ENCODE measurements around the gene CACNA1H.
"Not testable (repeated sequence)": the region's sequence is repeated elsewhere in the genome, so short reads cannot be mapped to it uniquely, and the experiment has no call there.

CACNA1H gene

GRCh38 chr16:1222553-1223354, 69.8 kb downstream of the CACNA1H start:
- DNase-seq (ENCODE audit: low read depth), result no peak
- H3K4me3 ChIP-seq (ENCODE audit: low read depth, low read length), result no peak overlapping the region
- TF ChIP-seq, protein P1, sequence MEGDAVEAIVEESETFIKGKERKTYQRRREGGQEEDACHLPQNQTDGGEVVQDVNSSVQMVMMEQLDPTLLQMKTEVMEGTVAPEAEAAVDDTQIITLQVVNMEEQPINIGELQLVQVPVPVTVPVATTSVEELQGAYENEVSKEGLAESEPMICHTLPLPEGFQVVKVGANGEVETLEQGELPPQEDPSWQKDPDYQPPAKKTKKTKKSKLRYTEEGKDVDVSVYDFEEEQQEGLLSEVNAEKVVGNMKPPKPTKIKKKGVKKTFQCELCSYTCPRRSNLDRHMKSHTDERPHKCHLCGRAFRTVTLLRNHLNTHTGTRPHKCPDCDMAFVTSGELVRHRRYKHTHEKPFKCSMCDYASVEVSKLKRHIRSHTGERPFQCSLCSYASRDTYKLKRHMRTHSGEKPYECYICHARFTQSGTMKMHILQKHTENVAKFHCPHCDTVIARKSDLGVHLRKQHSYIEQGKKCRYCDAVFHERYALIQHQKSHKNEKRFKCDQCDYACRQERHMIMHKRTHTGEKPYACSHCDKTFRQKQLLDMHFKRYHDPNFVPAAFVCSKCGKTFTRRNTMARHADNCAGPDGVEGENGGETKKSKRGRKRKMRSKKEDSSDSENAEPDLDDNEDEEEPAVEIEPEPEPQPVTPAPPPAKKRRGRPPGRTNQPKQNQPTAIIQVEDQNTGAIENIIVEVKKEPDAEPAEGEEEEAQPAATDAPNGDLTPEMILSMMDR (IDR thresholded peaks at IDR 0.05; ENCODE audit: low read depth, low read length), result no peak
- TF ChIP-seq POLR2A (IDR thresholded peaks at IDR 0.05; ENCODE audit: extremely low read depth, insufficient read length), result no peak
- TF ChIP-seq MYC (IDR thresholded peaks at IDR 0.05; ENCODE audit: low read depth, low read length), result no peak
- TF ChIP-seq MAX (IDR thresholded peaks at IDR 0.05; ENCODE audit: low read depth, low read length), result no peak

DNA sequence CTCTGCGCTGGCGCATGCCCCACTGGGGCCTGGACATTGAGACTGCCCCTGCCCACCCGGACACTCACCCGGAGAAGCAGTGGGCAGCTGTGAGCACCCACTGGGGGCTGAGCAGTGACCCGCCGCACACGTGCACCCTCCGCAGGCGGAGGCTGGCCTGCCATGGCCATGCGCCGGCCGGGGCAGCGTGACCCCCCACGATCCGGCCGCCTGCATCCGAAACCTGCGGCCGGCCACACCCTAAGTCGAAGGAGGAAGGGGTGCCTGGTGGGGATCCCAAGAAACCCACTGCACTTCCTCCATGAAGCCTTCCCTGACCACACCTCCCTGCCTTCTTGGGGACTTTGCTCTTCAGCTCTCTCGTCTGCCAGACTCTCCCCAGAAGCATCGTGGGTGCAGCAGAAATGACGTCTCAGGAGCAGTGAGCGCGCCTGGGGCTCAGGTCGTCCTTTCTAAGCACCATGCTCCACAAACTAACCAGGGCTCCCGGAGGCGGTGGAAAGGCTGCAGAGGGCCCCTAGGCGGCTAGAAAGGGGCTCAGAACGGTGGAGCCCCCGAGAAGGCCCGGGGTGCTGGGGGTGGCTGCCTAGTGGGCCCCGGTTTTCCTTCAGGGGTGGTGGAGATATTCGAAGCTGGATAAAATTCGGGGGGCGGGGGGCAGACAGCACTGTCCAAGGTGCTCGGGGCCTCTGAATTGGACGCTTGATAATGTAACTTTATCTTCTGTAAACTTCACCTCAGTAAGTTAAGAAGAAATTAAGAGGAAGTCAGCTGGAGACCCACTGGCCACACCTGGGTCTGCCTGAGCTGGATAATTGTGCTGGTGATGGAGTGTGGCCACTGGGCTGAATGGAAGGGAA, 70.7 kb downstream of the CACNA1H start:
- TF ChIP-seq POLR2A (IDR thresholded peaks at IDR 0.05; ENCODE audit: extremely low read depth, insufficient read length) (no peak), MAX (IDR thresholded peaks at IDR 0.05; ENCODE audit: low read depth, low read length) (no peak), MYC (IDR thresholded peaks at IDR 0.05; ENCODE audit: low read depth, low read length) (no peak)
- DNase-seq (ENCODE audit: low read depth), result no peak
- no peak overlapping the region for H3K4me3 ChIP-seq (ENCODE audit: low read depth, low read length)

DNA sequence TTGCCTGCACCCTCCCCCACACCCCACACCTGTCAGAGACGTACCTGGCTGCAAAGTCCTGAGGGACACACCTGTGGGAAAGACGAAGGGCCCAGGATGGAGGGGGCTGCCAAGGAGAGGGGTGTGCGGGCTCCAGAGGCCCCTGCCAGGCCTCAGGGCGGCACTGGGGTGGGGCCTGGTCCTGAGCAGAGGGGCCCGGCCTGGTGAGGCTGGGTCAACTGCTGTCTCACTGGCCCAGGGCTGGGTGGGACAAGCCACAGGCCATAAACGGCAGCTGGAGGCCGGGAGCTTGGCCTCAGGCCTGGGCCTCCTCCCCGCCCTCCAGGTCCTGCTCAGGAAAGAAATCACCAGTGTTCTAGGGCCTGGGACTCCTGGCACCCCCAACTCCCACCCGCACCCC, 71.7 kb downstream of the CACNA1H start:
- no peak overlapping the region for H3K4me3 ChIP-seq (ENCODE audit: low read depth, low read length)
- TF ChIP-seq POLR2A (IDR thresholded peaks at IDR 0.05; ENCODE audit: extremely low read depth, insufficient read length) (no peak), MAX (IDR thresholded peaks at IDR 0.05; ENCODE audit: low read depth, low read length) (no peak), MYC (IDR thresholded peaks at IDR 0.05; ENCODE audit: low read depth, low read length) (no peak)
- TF ChIP-seq, protein P1 (IDR thresholded peaks at IDR 0.05; ENCODE audit: low read depth, low read length), result no peak
- no peak for DNase-seq (ENCODE audit: low read depth)

DNA sequence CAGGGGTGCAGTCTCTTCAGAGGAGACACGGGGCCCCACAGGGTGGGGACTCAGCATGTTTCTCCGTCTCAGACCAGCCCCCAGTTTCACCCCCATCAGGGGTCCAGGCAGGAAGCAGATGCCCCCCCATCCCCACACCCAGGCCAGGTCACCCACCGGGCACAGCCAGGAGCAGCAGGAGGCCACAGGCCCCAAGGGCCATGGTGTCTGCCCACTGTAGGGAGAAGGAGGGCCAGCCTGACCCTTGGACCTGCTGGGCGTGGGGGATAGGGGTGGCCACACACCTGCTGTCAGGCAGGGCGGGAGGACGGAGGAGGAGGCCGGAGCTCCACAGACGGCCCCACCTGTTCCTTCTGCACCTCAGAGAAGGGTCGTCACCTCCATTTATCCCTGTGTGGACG, 72.1 kb downstream of the CACNA1H start, which contains the start of gene TPSG1:
TPSG1 (minus strand) TSS at position 218 of the 401 bp plus-strand sequence; CDS start at position 202, 16 bp downstream.
- no peak within 1 kb of the TSS for H3K4me3 ChIP-seq (ENCODE audit: low read depth, low read length)
- TF ChIP-seq, protein P1 (IDR thresholded peaks at IDR 0.05; ENCODE audit: low read depth, low read length), result no peak
- TF ChIP-seq POLR2A (IDR thresholded peaks at IDR 0.05; ENCODE audit: extremely low read depth, insufficient read length), result no peak
- TF ChIP-seq MAX (IDR thresholded peaks at IDR 0.05; ENCODE audit: low read depth, low read length), result no peak
- no peak for TF ChIP-seq MYC (IDR thresholded peaks at IDR 0.05; ENCODE audit: low read depth, low read length)
- DNase-seq (ENCODE audit: low read depth), result no peak

GRCh38 chr16:1225728-1226311, 72.9 kb downstream of the CACNA1H start:
- not testable (repeated sequence) for DNase-seq (ENCODE audit: low read depth); H3K4me3 ChIP-seq (ENCODE audit: low read depth, low read length)

DNA sequence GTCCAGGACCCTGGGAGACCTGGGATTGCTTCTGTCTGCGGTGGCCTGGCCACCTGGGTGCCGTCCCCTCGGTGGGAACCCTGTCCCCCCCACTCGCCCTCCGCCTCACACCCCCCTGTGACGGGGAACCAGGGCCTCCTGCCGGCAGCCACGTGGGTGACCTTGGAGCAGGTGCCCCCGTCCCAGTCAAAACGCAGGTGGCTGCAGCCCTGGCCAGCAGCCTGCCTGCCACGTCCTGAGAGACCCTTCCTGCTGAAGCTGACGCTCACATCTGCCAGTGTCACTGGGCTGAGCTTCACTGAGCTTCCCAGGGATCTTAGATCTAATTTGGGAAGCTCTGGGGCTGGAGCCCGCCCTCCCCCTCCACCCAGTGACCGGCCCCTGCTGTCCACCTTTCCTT, 73.8 kb downstream of the CACNA1H start:
- DNase-seq (ENCODE audit: low read depth); H3K4me3 ChIP-seq (ENCODE audit: low read depth, low read length): not testable (repeated sequence)

DNA sequence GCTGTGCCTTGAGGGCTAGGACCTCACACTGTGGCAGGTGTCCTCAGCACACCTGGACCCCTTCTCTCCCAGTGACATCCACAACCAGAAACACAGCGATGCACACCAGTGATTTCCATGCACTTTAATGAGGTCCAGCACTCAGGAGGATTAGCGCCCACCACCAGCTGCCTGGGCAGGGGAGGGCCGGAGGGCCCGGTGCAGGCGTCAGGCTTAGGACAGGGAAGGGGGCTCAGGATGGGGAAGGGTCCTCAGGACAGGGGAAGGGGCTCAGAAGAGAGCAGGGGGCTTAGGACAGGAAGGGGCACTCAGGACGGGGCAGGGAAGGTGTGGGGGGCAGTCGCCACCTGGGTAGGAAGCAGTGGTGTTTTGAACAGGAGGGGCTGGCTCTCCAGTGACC, 75.3 kb downstream of the CACNA1H start:
- not testable (repeated sequence) for H3K4me3 ChIP-seq (ENCODE audit: low read depth, low read length); DNase-seq (ENCODE audit: low read depth)

- DNase-seq (ENCODE audit: low read depth); H3K4me3 ChIP-seq (ENCODE audit: low read depth, low read length): not testable (repeated sequence)
These were observed 76.6 kb downstream of the CACNA1H start for GRCh38 chr16:1229476-1229875.

GRCh38 chr16:1230084-1230470, 77.2 kb downstream of the CACNA1H start, which contains the start of gene TPSB2:
Gene TPSB2, minus strand, starts transcription at chr16:1230184. Its CDS starts 233 bp downstream, at chr16:1229951.
- H3K4me3 ChIP-seq (ENCODE audit: low read depth, low read length); DNase-seq (ENCODE audit: low read depth): not testable (repeated sequence)

DNA sequence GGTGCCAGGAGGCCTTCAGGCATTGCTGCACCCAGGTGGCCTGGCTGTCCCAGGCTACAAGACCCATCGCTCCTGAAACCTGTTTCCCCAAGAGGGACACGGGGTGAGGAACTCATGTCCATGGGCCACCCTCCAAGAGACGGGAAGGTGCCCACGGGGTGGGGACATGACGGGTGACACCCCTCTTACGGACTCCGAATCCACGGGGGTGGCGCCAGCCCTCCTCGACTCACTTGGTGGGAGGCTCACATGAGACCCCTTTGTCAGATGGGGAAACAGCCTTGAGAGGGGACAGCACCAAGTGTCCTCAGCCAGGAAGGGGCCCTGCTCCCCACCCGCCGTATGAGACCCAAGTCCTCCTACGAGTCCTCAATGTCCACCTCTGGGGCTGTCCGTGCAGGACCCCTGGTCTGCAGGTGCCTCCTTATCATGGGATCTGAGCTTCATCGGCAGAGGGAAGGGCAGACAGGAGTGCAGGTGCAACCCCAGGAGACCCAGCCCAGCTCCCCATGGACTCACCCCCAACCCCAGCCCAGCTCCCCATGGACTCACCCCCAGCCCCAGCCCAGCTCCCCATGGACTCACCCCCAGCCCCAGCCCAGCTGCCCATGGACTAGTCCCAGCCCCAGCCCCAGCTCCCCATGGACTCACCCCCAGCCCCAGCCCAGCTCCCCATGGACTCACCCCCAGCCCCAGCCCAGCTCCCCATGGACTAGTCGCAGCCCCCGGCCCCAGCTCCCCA, 77.7 kb downstream of the CACNA1H start:
- DNase-seq (ENCODE audit: low read depth); H3K4me3 ChIP-seq (ENCODE audit: low read depth, low read length): not testable (repeated sequence)

- H3K4me3 ChIP-seq (ENCODE audit: low read depth, low read length); DNase-seq (ENCODE audit: low read depth): not testable (repeated sequence)
These were observed 78.4 kb downstream of the CACNA1H start for GRCh38 chr16:1231301-1231700.
